HG02840 (cell line): Measurements from ENCODE around the gene CHRNA1.

Experiments
- ATAC-seq: cut with Tn5 transposase; IDR thresholded peaks from one replicate; pipeline ENCODE4 v1.9.1; 2021; ENCODE audit warnings: mild to moderate bottlenecking, moderate library complexity, moderate number of reproducible peaks; ENCODE audit not compliant: unreplicated experiment, low FRiP score

The CHRNA1 gene

GRCh38 chr2:174784316-174784715, 20.0 kb upstream of the CHRNA1 start:
- no peak for ATAC-seq

DNA sequence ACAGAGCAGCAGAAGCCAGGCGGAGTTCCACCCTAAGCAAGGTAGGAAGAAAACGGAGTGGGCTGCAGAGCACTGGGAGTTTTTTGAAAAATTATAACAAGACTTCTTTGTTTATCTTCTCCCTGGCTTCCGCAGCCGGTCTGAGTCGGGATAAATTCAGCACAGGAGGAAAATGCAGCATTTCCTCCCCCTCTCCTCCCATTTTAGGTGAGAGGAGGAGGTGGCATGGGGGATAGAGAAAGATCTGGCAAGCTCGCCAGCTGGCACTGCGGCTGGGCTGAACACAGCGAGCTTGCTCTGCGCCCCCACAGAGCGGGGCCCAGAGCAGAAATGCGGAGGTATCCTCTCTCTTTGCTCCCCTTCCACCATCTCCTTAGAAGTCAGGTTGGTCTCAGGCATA, 17.7 kb upstream of the CHRNA1 start:
- ATAC-seq: no peak

GRCh38 chr2:174781298-174781697, 17.0 kb upstream of the CHRNA1 start:
- ATAC-seq: no peak

DNA sequence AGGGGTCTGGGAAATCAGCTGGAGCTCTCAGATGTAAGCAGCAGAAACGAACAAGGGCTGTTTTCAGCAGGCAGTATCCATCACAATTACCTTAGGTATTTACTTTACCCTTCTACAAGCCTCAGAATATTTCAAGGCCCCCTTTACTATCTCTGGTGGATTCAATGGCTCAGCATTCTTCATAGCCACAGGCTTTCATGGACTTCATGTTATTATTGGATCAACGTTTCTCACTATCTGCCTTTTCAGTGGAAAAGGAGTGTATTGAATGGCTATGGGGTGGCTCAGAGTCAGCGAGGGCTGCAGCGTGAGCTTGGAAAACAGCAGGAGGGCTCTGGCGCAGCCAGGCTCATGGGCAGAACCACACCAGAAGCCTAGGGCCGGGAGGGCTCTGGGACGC, 16.6 kb upstream of the CHRNA1 start:
- ATAC-seq: no peak

DNA sequence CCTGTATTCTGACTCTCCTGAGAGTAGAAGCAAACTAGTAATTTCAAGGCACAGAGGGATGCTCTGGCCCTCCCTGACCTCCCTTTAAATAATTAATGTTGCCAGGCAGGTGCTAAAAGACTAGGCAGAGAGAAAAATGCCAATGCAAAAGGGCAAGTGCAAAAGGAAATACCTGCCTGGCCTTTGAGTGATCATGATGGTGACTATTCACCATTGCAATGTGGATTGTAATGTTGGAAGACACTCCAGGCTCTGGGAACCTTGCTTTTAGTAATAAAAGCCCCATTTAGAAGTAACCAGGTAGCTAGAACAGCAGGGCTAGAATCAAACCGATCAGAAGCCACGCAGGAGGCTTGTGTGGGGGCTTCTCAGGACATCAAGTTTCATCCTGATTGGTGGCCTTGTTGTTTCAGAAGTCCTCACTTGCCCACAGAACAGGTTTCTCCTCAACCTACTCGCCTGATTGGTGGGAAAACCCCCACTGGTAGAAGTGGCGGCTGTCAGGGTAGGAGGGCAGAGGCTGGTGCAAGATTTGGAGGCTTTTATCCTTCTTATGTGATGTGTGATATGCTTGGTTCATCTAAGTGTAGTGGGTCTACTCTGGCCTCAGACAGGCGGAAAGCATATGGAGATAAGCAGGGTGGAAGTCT, 16.0 kb upstream of the CHRNA1 start:
- no peak for ATAC-seq

DNA sequence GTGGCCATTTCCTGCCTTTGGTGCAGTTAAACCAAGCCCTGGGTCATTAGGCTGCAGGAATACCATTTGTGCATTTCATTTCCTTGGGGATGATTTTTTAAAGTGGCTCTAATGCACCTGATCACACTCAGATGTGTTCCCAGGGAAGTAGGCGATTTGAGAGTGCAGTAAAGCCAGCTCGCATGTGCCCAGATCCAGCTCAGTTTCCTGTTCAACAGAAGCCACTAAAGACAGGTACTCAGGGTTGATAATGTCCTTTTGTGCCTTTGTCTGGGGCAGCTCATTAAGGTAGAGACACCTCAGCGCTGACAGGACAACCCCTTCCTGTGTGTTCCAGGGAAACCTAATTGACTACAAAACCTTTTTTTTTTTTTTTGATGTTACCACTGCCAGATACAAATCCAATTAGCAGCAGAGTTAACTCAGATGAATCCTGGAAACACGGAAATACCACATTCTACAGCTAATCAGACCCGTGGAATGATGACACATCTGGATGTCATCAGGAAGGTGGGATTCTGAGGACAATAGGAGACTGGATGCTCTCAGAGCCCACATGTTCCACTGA, 15.2 kb upstream of the CHRNA1 start:
- no peak for ATAC-seq

GRCh38 chr2:174778085-174778981, 14.1 kb upstream of the CHRNA1 start:
- no peak for ATAC-seq

- ATAC-seq: no peak
Observed at GRCh38 chr2:174777347-174778084, 13.2 kb upstream of the CHRNA1 start.

GRCh38 chr2:174776675-174777074, 12.4 kb upstream of the CHRNA1 start:
- no peak for ATAC-seq

GRCh38 chr2:174776223-174776622, 12.0 kb upstream of the CHRNA1 start:
- no peak for ATAC-seq

DNA sequence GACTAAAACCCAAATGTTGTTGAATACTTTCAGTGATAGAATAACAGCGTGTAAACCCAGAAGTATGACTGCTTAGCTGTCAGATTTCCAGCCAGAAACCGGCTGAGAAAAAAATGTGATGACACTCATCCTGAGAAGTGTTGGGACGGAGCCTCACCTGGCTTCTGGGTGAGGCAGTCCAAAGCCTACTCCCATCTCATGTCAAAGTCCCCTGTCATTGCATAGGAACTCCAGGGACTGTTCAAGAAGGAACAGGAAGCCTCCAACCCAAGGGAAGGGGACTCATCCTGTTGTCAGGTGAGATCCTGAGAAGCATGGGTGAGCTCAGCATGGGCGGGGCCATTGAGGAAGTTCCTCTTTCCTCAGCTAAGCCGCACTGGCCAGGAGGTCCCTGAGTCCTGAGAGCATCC, 11.3 kb upstream of the CHRNA1 start:
- ATAC-seq: no peak

DNA sequence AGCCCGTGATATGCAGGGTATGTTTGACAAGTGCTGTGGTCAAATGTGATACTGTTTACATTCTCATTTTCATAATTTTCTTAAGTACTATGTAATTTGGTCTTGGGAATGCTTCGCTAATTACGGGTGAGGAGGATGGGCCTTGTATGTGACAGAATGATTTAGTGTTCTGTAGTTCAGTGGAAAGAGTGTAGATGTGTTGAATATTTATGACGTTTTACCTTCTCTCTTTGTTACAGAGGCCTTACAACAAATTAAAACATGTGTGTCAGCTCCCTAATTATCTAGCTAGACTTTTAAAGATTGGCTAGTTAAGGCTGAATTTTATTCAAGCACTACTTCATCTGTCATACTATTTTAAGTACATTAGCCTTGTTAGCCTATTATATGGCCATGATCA, 10.6 kb upstream of the CHRNA1 start:
- no peak for ATAC-seq

GRCh38 chr2:174773215-174773614, 8.9 kb upstream of the CHRNA1 start:
- ATAC-seq: no peak

GRCh38 chr2:174772472-174772801, 8.2 kb upstream of the CHRNA1 start:
- ATAC-seq: no peak

DNA sequence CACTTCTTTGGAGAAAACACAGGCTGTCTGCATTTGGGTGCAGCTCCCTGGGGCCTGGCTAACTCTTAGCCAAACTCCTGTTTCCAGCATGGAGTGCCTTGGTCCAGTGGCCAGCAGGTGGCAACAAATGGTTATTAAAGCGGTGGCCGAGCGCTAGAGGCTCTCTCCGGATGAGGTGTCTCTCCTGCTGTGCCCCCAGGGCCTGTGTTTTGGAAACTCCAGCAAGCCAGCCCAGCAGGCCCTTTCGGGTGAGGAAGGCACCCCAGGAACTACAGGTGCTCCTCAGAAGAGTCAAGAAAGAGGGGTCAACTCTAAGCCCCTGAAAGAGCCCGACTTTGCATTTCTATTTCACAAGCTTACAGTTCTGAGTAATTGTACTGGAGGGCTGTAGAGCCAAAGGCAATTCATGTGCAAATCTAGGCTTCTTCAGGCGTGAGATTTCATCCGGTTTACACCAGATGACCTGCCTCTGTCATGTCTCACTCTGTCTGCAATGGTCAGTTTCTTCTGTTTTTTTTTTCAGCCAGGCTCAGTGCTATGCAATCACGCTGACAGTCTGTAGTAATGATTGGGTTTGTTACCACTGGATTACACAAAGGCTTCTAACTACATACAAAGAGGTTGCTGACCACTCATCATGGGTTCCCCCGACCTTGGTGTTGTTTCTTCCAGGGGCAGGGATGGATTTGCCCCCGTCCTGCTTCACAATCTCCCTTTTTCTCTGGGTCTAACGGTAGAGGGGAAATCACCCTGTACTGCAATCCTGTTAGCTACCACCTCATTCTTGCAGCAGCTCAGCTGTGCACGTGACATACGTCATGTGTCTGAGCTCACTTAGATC, 7.6 kb upstream of the CHRNA1 start:
- no peak for ATAC-seq

- no peak for ATAC-seq
Observed at GRCh38 chr2:174771136-174771535, 6.9 kb upstream of the CHRNA1 start.

DNA sequence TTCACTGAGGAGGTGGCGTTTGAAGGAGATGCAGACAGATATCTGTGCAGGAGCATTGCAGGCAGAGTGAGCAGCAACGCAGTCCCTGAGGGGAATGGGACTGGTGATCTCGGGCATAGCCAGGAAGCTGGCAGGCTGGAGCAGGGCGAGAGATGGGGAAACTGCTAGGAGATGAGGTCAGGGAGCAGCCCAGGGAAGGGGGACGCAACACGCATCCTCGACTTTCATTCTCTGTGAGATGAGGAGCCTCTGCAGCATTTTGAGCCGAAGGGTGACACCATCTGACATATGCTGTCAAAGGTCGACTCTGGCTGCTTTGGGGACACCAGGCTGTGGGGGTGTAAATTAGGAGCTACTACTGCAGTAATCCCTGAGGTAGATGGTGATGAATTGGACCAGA, 4.3 kb upstream of the CHRNA1 start:
- ATAC-seq: no peak

- no peak for ATAC-seq
Observed at GRCh38 chr2:174766271-174766670, 2.0 kb upstream of the CHRNA1 start.

DNA sequence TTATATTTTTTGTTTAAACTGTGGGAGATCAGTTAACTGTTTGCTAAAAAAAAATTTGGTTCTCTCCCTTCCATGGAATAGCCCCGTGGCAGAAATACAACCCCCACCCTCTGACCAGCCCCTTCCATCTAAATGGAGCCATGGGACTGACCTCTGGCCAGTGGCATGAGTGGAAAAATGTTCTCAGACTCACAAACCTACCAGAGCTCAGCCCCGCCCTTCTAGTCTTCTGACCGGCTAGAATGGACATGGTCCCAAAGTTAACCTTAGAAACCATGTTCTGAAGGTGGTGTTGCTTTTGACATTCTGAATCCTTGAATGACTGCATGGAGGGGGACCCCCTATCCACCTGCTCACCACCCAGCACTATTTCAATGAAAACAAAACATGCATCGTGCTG, 1.3 kb upstream of the CHRNA1 start:
- no peak for ATAC-seq

- no peak for ATAC-seq
Observed at GRCh38 chr2:174763780-174764179, 492 bp downstream of the CHRNA1 start.
